Measurements from ENCODE around the gene ZNF292.

ZNF292 gene

GRCh38 chr6:87118054-87118453 is 37.3 kb upstream of the ZNF292 start:
- H3K4me1 ChIP-seq (ENCODE audit: control insufficient read depth, low read depth, low read length) = no peaks in the 10 kb centered on the region
- no peak overlapping the region for H2BK5ac ChIP-seq (ENCODE audit: low read length)
- H3K79me2 ChIP-seq (ENCODE audit: control insufficient read depth, insufficient read depth, low read length) = no peaks in the 10 kb centered on the region
- no peak overlapping the region for H2AK5ac ChIP-seq (ENCODE audit: low read length)
- H3K23ac ChIP-seq (ENCODE audit: low read length) = no peak overlapping the region
- no peak overlapping the region for H3K56ac ChIP-seq (ENCODE audit: low read length)
- no peaks in the 10 kb centered on the region for H3K27me3 ChIP-seq (ENCODE audit: insufficient read depth, low read length, poor library complexity)
- no peaks in the 10 kb centered on the region for H3K36me3 ChIP-seq (ENCODE audit: control insufficient read depth, insufficient read depth, low read length)
- no peak overlapping the region for H3K4me3 ChIP-seq (ENCODE audit: low read length)
- no peak overlapping the region for H2BK15ac ChIP-seq (replicated peaks; ENCODE audit: low read depth)
- no peak overlapping the region for H3K27ac ChIP-seq (ENCODE audit: low read depth, low read length)
- no peak overlapping the region for H3K9ac ChIP-seq (ENCODE audit: low read length)
- H4K8ac ChIP-seq (ENCODE audit: low read depth, low read length) = no peak overlapping the region
- H4K5ac ChIP-seq (ENCODE audit: low read length) = no peak overlapping the region
- no peak overlapping the region for H3K4me2 ChIP-seq (ENCODE audit: low read length)
- no peaks in the 10 kb centered on the region for H3K79me1 ChIP-seq (ENCODE audit: low read length)
- DNase-seq = no peak
- H2BK120ac ChIP-seq (ENCODE audit: low read depth, low read length) = no peak overlapping the region
- no peak overlapping the region for H3K4ac ChIP-seq (ENCODE audit: low read depth, low read length)
- no CpG with 5 or more reads among the region's 4 CpGs for WGBS (ENCODE audit: extremely low coverage, insufficient coverage, low lambda C conversion rate)
- no peak overlapping the region for H3K18ac ChIP-seq (ENCODE audit: low read length)

- H3K4me3 ChIP-seq (ENCODE audit: low read length) = no peak overlapping the region
- no CpG with 5 or more reads among the region's 51 CpGs for WGBS (ENCODE audit: extremely low coverage, insufficient coverage, low lambda C conversion rate)
- H4K5ac ChIP-seq (ENCODE audit: low read length) = no peak overlapping the region
- no peak overlapping the region for H2BK5ac ChIP-seq (ENCODE audit: low read length)
- no peaks in the 10 kb centered on the region for H3K79me1 ChIP-seq (ENCODE audit: low read length)
- no peak overlapping the region for H3K23ac ChIP-seq (ENCODE audit: low read length)
- DNase-seq = no peak
- no peaks in the 10 kb centered on the region for H3K36me3 ChIP-seq (ENCODE audit: control insufficient read depth, insufficient read depth, low read length)
- H3K56ac ChIP-seq (ENCODE audit: low read length) = no peak overlapping the region
- H3K4me2 ChIP-seq (ENCODE audit: low read length) = no peak overlapping the region
- H2BK15ac ChIP-seq (replicated peaks; ENCODE audit: low read depth) = no peak overlapping the region
- H3K4me1 ChIP-seq (ENCODE audit: control insufficient read depth, low read depth, low read length) = no peaks in the 10 kb centered on the region
- H3K79me2 ChIP-seq (ENCODE audit: control insufficient read depth, insufficient read depth, low read length) = no peaks in the 10 kb centered on the region
- no peaks in the 10 kb centered on the region for H3K27me3 ChIP-seq (ENCODE audit: insufficient read depth, low read length, poor library complexity)
- H3K18ac ChIP-seq (ENCODE audit: low read length) = no peak overlapping the region
- H3K4ac ChIP-seq (ENCODE audit: low read depth, low read length) = no peak overlapping the region
- H4K8ac ChIP-seq (ENCODE audit: low read depth, low read length) = no peak overlapping the region
- no peak overlapping the region for H3K9ac ChIP-seq (ENCODE audit: low read length)
- H2AK5ac ChIP-seq (ENCODE audit: low read length) = no peak overlapping the region
- H2BK120ac ChIP-seq (ENCODE audit: low read depth, low read length) = no peak overlapping the region
- H3K27ac ChIP-seq (ENCODE audit: low read depth, low read length) = no peak overlapping the region
These were observed 32.9 kb upstream of the ZNF292 start for GRCh38 chr6:87122477-87122876.

GRCh38 chr6:87124074-87124473 is 31.3 kb upstream of the ZNF292 start:
- Histone ChIP-seq H3K4ac (ENCODE audit: low read depth, low read length) (no peak overlapping the region), H3K79me2 (ENCODE audit: control insufficient read depth, insufficient read depth, low read length) (no peaks in the 10 kb centered on the region), H3K23ac (ENCODE audit: low read length) (no peak overlapping the region), H3K36me3 (ENCODE audit: control insufficient read depth, insufficient read depth, low read length) (no peaks in the 10 kb centered on the region), H3K9ac (ENCODE audit: low read length) (no peak overlapping the region), H2BK120ac (ENCODE audit: low read depth, low read length) (no peak overlapping the region), H3K4me2 (ENCODE audit: low read length) (no peak overlapping the region), H2BK15ac (replicated peaks; ENCODE audit: low read depth) (no peak overlapping the region), H3K18ac (ENCODE audit: low read length) (no peak overlapping the region), H2AK5ac (ENCODE audit: low read length) (no peak overlapping the region), H2BK5ac (ENCODE audit: low read length) (no peak overlapping the region), H4K5ac (ENCODE audit: low read length) (no peak overlapping the region), H3K27me3 (ENCODE audit: insufficient read depth, low read length, poor library complexity) (no peaks in the 10 kb centered on the region), H3K79me1 (ENCODE audit: low read length) (no peaks in the 10 kb centered on the region), H3K4me1 (ENCODE audit: control insufficient read depth, low read depth, low read length) (no peaks in the 10 kb centered on the region), H4K8ac (ENCODE audit: low read depth, low read length) (no peak overlapping the region), H3K27ac (ENCODE audit: low read depth, low read length) (no peak overlapping the region), H3K56ac (ENCODE audit: low read length) (no peak overlapping the region), H3K4me3 (ENCODE audit: low read length) (no peak overlapping the region)
- WGBS (ENCODE audit: extremely low coverage, insufficient coverage, low lambda C conversion rate) = 100% methylated on average over 1 of the region's 5 CpGs
- no peak for DNase-seq

GRCh38 chr6:87126501-87126900 is 28.9 kb upstream of the ZNF292 start:
- H3K4me2 ChIP-seq (ENCODE audit: low read length) = no peak overlapping the region
- no peaks in the 10 kb centered on the region for H3K79me1 ChIP-seq (ENCODE audit: low read length)
- H3K36me3 ChIP-seq (ENCODE audit: control insufficient read depth, insufficient read depth, low read length) = no peaks in the 10 kb centered on the region
- no peak overlapping the region for H4K5ac ChIP-seq (ENCODE audit: low read length)
- no peak overlapping the region for H3K18ac ChIP-seq (ENCODE audit: low read length)
- no peak overlapping the region for H3K56ac ChIP-seq (ENCODE audit: low read length)
- H3K4me3 ChIP-seq (ENCODE audit: low read length) = no peak overlapping the region
- H3K79me2 ChIP-seq (ENCODE audit: control insufficient read depth, insufficient read depth, low read length) = no peaks in the 10 kb centered on the region
- H3K4ac ChIP-seq (ENCODE audit: low read depth, low read length) = no peak overlapping the region
- no peaks in the 10 kb centered on the region for H3K27me3 ChIP-seq (ENCODE audit: insufficient read depth, low read length, poor library complexity)
- no peaks in the 10 kb centered on the region for H3K4me1 ChIP-seq (ENCODE audit: control insufficient read depth, low read depth, low read length)
- no peak overlapping the region for H2BK5ac ChIP-seq (ENCODE audit: low read length)
- no peak overlapping the region for H2BK120ac ChIP-seq (ENCODE audit: low read depth, low read length)
- no CpG with 5 or more reads among the region's 1 CpG for WGBS (ENCODE audit: extremely low coverage, insufficient coverage, low lambda C conversion rate)
- no peak overlapping the region for H2BK15ac ChIP-seq (replicated peaks; ENCODE audit: low read depth)
- no peak overlapping the region for H4K8ac ChIP-seq (ENCODE audit: low read depth, low read length)
- H3K27ac ChIP-seq (ENCODE audit: low read depth, low read length) = no peak overlapping the region
- no peak for DNase-seq
- no peak overlapping the region for H3K9ac ChIP-seq (ENCODE audit: low read length)
- H2AK5ac ChIP-seq (ENCODE audit: low read length) = no peak overlapping the region
- H3K23ac ChIP-seq (ENCODE audit: low read length) = no peak overlapping the region

- Histone ChIP-seq H3K79me1 (ENCODE audit: low read length) (no peaks in the 10 kb centered on the region), H3K36me3 (ENCODE audit: control insufficient read depth, insufficient read depth, low read length) (no peaks in the 10 kb centered on the region), H2BK120ac (ENCODE audit: low read depth, low read length) (no peak overlapping the region), H3K4me2 (ENCODE audit: low read length) (no peak overlapping the region), H4K5ac (ENCODE audit: low read length) (no peak overlapping the region), H3K4me3 (ENCODE audit: low read length) (no peak overlapping the region), H3K56ac (ENCODE audit: low read length) (no peak overlapping the region), H2AK5ac (ENCODE audit: low read length) (no peak overlapping the region), H3K4ac (ENCODE audit: low read depth, low read length) (no peak overlapping the region), H3K4me1 (ENCODE audit: control insufficient read depth, low read depth, low read length) (no peaks in the 10 kb centered on the region), H3K18ac (ENCODE audit: low read length) (no peak overlapping the region), H3K27me3 (ENCODE audit: insufficient read depth, low read length, poor library complexity) (no peaks in the 10 kb centered on the region), H3K27ac (ENCODE audit: low read depth, low read length) (no peak overlapping the region), H2BK15ac (replicated peaks; ENCODE audit: low read depth) (no peak overlapping the region), H3K79me2 (ENCODE audit: control insufficient read depth, insufficient read depth, low read length) (no peaks in the 10 kb centered on the region), H3K9ac (ENCODE audit: low read length) (no peak overlapping the region), H4K8ac (ENCODE audit: low read depth, low read length) (no peak overlapping the region), H3K23ac (ENCODE audit: low read length) (no peak overlapping the region), H2BK5ac (ENCODE audit: low read length) (no peak overlapping the region)
- WGBS (ENCODE audit: extremely low coverage, insufficient coverage, low lambda C conversion rate) = no CpG with 5 or more reads among the region's 2 CpGs
- no peak for DNase-seq
These were observed 27.6 kb upstream of the ZNF292 start for GRCh38 chr6:87127737-87128136.

- WGBS (ENCODE audit: extremely low coverage, insufficient coverage, low lambda C conversion rate) = no CpG with 5 or more reads among the region's 1 CpG
- no peaks in the 10 kb centered on the region for H3K79me1 ChIP-seq (ENCODE audit: low read length)
- no peak overlapping the region for H3K23ac ChIP-seq (ENCODE audit: low read length)
- H3K18ac ChIP-seq (ENCODE audit: low read length) = no peak overlapping the region
- H3K27me3 ChIP-seq (ENCODE audit: insufficient read depth, low read length, poor library complexity) = no peaks in the 10 kb centered on the region
- no peaks in the 10 kb centered on the region for H3K4me1 ChIP-seq (ENCODE audit: control insufficient read depth, low read depth, low read length)
- H3K4ac ChIP-seq (ENCODE audit: low read depth, low read length) = no peak overlapping the region
- no peak overlapping the region for H3K56ac ChIP-seq (ENCODE audit: low read length)
- H3K27ac ChIP-seq (ENCODE audit: low read depth, low read length) = no peak overlapping the region
- H2BK5ac ChIP-seq (ENCODE audit: low read length) = no peak overlapping the region
- no peak overlapping the region for H2AK5ac ChIP-seq (ENCODE audit: low read length)
- DNase-seq = no peak
- no peak overlapping the region for H3K9ac ChIP-seq (ENCODE audit: low read length)
- no peak overlapping the region for H3K4me2 ChIP-seq (ENCODE audit: low read length)
- H4K8ac ChIP-seq (ENCODE audit: low read depth, low read length) = no peak overlapping the region
- no peaks in the 10 kb centered on the region for H3K79me2 ChIP-seq (ENCODE audit: control insufficient read depth, insufficient read depth, low read length)
- H2BK15ac ChIP-seq (replicated peaks; ENCODE audit: low read depth) = no peak overlapping the region
- H2BK120ac ChIP-seq (ENCODE audit: low read depth, low read length) = no peak overlapping the region
- H4K5ac ChIP-seq (ENCODE audit: low read length) = no peak overlapping the region
- no peaks in the 10 kb centered on the region for H3K36me3 ChIP-seq (ENCODE audit: control insufficient read depth, insufficient read depth, low read length)
- no peak overlapping the region for H3K4me3 ChIP-seq (ENCODE audit: low read length)
These were observed 18.4 kb upstream of the ZNF292 start for GRCh38 chr6:87136963-87137362.

Data from mesendoderm (in vitro differentiated cells).